Liver (tissue), 3 donors: ENCODE measurements around the gene KCNMA1.

Experiments
- CTCF ChIP-seq: fragments of 150-350 bp; IDR thresholded peaks from 2 replicates; pipeline ENCODE4 v1.5.1; 2017; ENCODE audit warnings: improper control_type of control experiment, low read depth, low read length; ENCODE audit not compliant: missing input control
- EGR1 ChIP-seq, 2 donors: IDR thresholded peaks; 2 replicates each; pipeline ENCODE4 v1.6.1; 2016 to 2018; ENCODE audit warnings: antibody characterized with exemption in 2 of 2, low read depth in 2 of 2
- FOXA1 ChIP-seq: IDR thresholded peaks from 2 replicates; pipeline ENCODE4 v1.6.1; 2016; ENCODE audit warnings: antibody characterized with exemption
- FOXA2 ChIP-seq: IDR thresholded peaks from 2 replicates; pipeline ENCODE4 v1.6.1; 2016; ENCODE audit warnings: antibody characterized with exemption
- GABPA ChIP-seq, 2 donors: IDR thresholded peaks in 1 of 2; conservative IDR thresholded peaks in 1 of 2; 2 replicates each; pipeline ENCODE4 v1.6.1; 2016; ENCODE audit warnings: antibody characterized with exemption in 2 of 2, mild to moderate bottlenecking in 1 of 2, moderate library complexity in 1 of 2
- HNF4A ChIP-seq, 2 donors: conservative IDR thresholded peaks; 2 replicates each; pipeline ENCODE4 v1.6.1; 2016; ENCODE audit warnings: antibody characterized with exemption in 2 of 2, mild to moderate bottlenecking in 2 of 2
- JUND ChIP-seq, 2 donors: IDR thresholded peaks; 2 replicates each; pipeline ENCODE4 v1.6.1; 2016; ENCODE audit warnings: antibody characterized with exemption in 2 of 2
- RAD21 ChIP-seq, 2 donors: IDR thresholded peaks; 2 replicates each; pipeline ENCODE4 v1.6.1; 2016; ENCODE audit warnings: antibody characterized with exemption in 2 of 2, mild to moderate bottlenecking in 2 of 2
- REST ChIP-seq: IDR thresholded peaks from 2 replicates; pipeline ENCODE4 v1.6.1; 2016; ENCODE audit warnings: antibody characterized with exemption, mild to moderate bottlenecking
- SP1 ChIP-seq: IDR thresholded peaks from 2 replicates; pipeline ENCODE4 v1.6.1; 2018; ENCODE audit warnings: antibody characterized with exemption, mild to moderate bottlenecking
- TAF1 ChIP-seq: conservative IDR thresholded peaks from 2 replicates; pipeline ENCODE4 v1.6.1; 2016; ENCODE audit warnings: antibody characterized with exemption, mild to moderate bottlenecking
- YY1 ChIP-seq: IDR thresholded peaks from 2 replicates; pipeline ENCODE4 v1.6.1; 2016; ENCODE audit warnings: antibody characterized with exemption, mild to moderate bottlenecking
- ZBTB33 ChIP-seq: IDR thresholded peaks from 2 replicates; pipeline ENCODE4 v1.6.1; 2016; ENCODE audit warnings: antibody characterized with exemption
- donor health status: healthy.
- donor health status: healthy.

- TF ChIP-seq CTCF: no peak
- no peak for TF ChIP-seq ZBTB33
- no peak for TF ChIP-seq HNF4A (conservative IDR thresholded peaks at IDR 0.05)
- no peak for TF ChIP-seq REST
- no peak for TF ChIP-seq SP1
- no peak for TF ChIP-seq YY1
- no peak for TF ChIP-seq RAD21 (IDR thresholded peaks at IDR 0.05)
- no peak for TF ChIP-seq JUND (IDR thresholded peaks at IDR 0.05)
- no peak for TF ChIP-seq FOXA2
- TF ChIP-seq GABPA (IDR thresholded peaks at IDR 0.05 in 1 of 2, conservative IDR thresholded peaks at IDR 0.05 in 1 of 2): no peak
- TF ChIP-seq FOXA1: no peak
- no peak for TF ChIP-seq EGR1 (IDR thresholded peaks at IDR 0.05; ENCODE audit: low read depth in 2 of 2)
- no peak for TF ChIP-seq TAF1
Measured at GRCh38 chr10:77682393-77683087, 44.9 kb upstream of the KCNMA1 start.
